K562 (cell line): ENCODE results near the gene EML2. TPM values are rescaled to one million over a fixed set of nuclear protein-coding genes. Genes with fewer than 3 reads are reported as not detected.

Source experiments
- ATAC-seq: fragments of 200-7000 bp; cut with Tn5 transposase; 3 replicates; pipeline ENCODE4 v1.9.1; 2020; ENCODE audit warnings: moderate library complexity
- BruUV-seq: library from RNA; stranded (reverse); fragments of 400-500 nt; replicated peaks from 2 replicates; lab custom pipeline; 2021; lab: Mats Ljungman, UMichigan
- CTCF ChIA-PET: fragments of 300-600 bp; formaldehyde crosslinking; extraction: SDS; loops from one replicate; lab custom pipeline; 2021; ENCODE audit warnings: low intra/inter-chr PET ratio; lab: Yijun Ruan, JAX
- POLR2A ChIA-PET: fragments of 300-600, 350-650 bp; sonication (Branson Sonifier 250); formaldehyde crosslinking; extraction: SDS; loops from one replicate; lab custom pipeline; 2021; ENCODE audit warnings: antibody characterized with exemption, inconsistent platforms; lab: Yijun Ruan, JAX
- DNase-seq, 4 experiments: peaks; one replicate each; pipeline versions ENCODE4 v3.0.0 to v3.0.0-alpha.2; 2011 to 2018; ENCODE audit warnings: low spot score in 3 of 4, mixed read lengths in 3 of 4; ENCODE audit errors: extremely low read depth in 1 of 4
- FAIRE-seq: peaks from 2 replicates; lab custom pipeline; 2011; peaks lifted over from hg19 to GRCh38; lab: Jason Lieb, UNC
- H2AFZ ChIP-seq: 2 replicates; pipeline ENCODE4 v1.6.0; 2011; ENCODE audit warnings: low read depth, low read length, control low read depth, inconsistent platforms
- H3K27ac ChIP-seq: fragments of 200-600 bp; 3 replicates; pipeline ENCODE4 v1.8.0; 2011; ENCODE audit warnings: low read depth, mild to moderate bottlenecking, control low read depth, inconsistent platforms, low read length, moderate library complexity, mixed read lengths; ENCODE audit errors: extremely low read depth
- H3K27me3 ChIP-seq, 2 experiments: fragments of 300-600 bp in 1 of 2; 2 replicates in 1 of 2; 3 replicates in 1 of 2; pipeline versions ENCODE4 v1.6.0 to v1.8.0; 2011; ENCODE audit warnings: inconsistent platforms in 2 of 2, low read length in 2 of 2, mild to moderate bottlenecking in 1 of 2, mixed read lengths in 1 of 2, moderate library complexity in 1 of 2; ENCODE audit not compliant: control insufficient read depth in 2 of 2, insufficient read depth in 2 of 2
- H3K36me3 ChIP-seq: fragments of 300-600 bp; 3 replicates; pipeline ENCODE4 v1.8.0; 2011; ENCODE audit warnings: mild to moderate bottlenecking, low read length, inconsistent platforms; ENCODE audit not compliant: control insufficient read depth, insufficient read depth
- H3K4me1 ChIP-seq, 2 experiments: fragments of 200-600 bp in 1 of 2; replicated peaks in 1 of 2; 2 replicates in 1 of 2; 3 replicates in 1 of 2; pipeline versions ENCODE4 v1.5.1 to v1.8.0; 2011; ENCODE audit warnings: inconsistent platforms in 2 of 2, low read length in 2 of 2, mild to moderate bottlenecking in 1 of 2, mixed read lengths in 1 of 2, moderate library complexity in 1 of 2; ENCODE audit not compliant: control insufficient read depth in 2 of 2, insufficient read depth in 2 of 2
- H3K4me2 ChIP-seq: 2 replicates; pipeline ENCODE4 v1.6.1; 2011; ENCODE audit warnings: low read length, control low read depth, inconsistent platforms, mixed read lengths; ENCODE audit not compliant: insufficient read depth
- H3K4me3 ChIP-seq: fragments of 200-600 bp; sonication (generic), shearing (Covaris generic); 2 replicates; pipeline ENCODE4 v1.5.1; 2016; ENCODE audit warnings: control low read depth, inconsistent platforms
- H3K79me2 ChIP-seq: fragments of 200-600 bp; 3 replicates; pipeline ENCODE4 v1.8.0; 2011; ENCODE audit warnings: low read length, inconsistent platforms; ENCODE audit not compliant: control insufficient read depth, insufficient read depth
- H3K9ac ChIP-seq, 2 experiments: 2 replicates each; pipeline versions ENCODE4 v1.6.0 to v1.6.1; 2011; ENCODE audit warnings: low read depth in 2 of 2, low read length in 2 of 2, control low read depth in 1 of 2, inconsistent platforms in 1 of 2, mild to moderate bottlenecking in 1 of 2, mixed read lengths in 1 of 2; ENCODE audit not compliant: insufficient read depth in 1 of 2
- H3K9me1 ChIP-seq: one replicate; pipeline ENCODE4 v1.6.0; 2011; ENCODE audit warnings: inconsistent platforms, mild to moderate bottlenecking, low read length, moderate library complexity; ENCODE audit not compliant: control insufficient read depth, insufficient read depth
- H3K9me3 ChIP-seq: replicated peaks from 2 replicates; pipeline ENCODE4 v1.5.1; 2011; ENCODE audit warnings: low read depth, low read length, inconsistent platforms; ENCODE audit not compliant: control insufficient read depth, insufficient read depth
- H4K20me1 ChIP-seq: replicated peaks from 2 replicates; pipeline ENCODE4 v1.6.1; 2011; ENCODE audit warnings: low read length, inconsistent platforms, mixed read lengths; ENCODE audit not compliant: control insufficient read depth, insufficient read depth
- BCOR ChIP-seq: fragments of 450-650 bp; IDR thresholded peaks from 2 replicates; pipeline ENCODE4 v1.6.1; 2016
- CHCHD3 ChIP-seq: fragments of 250-450 bp; sonication (Bioruptor Pico); IDR thresholded peaks from 2 replicates; pipeline ENCODE4 v2.1.2; 2022; ENCODE audit warnings: mild to moderate bottlenecking
- DEAF1 ChIP-seq: fragments of 450-650 bp; formaldehyde crosslinking; IDR thresholded peaks from 2 replicates; pipeline ENCODE4 v1.4.0; 2020; ENCODE audit warnings: mild to moderate bottlenecking, moderate library complexity
- EGR1 ChIP-seq: fragments of 450-650 bp; conservative IDR thresholded peaks from 2 replicates; pipeline ENCODE4 v1.6.1; 2017; ENCODE audit warnings: mild to moderate bottlenecking
- ETV5 ChIP-seq: sonication (generic); formaldehyde crosslinking; IDR thresholded peaks from 2 replicates; pipeline ENCODE4 v1.4.0; 2020; ENCODE audit warnings: low read depth, mild to moderate bottlenecking, missing genetic modification reagents
- HDAC1 ChIP-seq, 2 experiments: fragments of 450-650 bp; IDR thresholded peaks; 2 replicates each; pipeline ENCODE4 v1.6.1; 2016 to 2017; ENCODE audit warnings: inconsistent platforms in 1 of 2, mild to moderate bottlenecking in 1 of 2, moderate library complexity in 1 of 2
- HIVEP1 ChIP-seq: fragments of 250-450 bp; sonication (Bioruptor Pico); IDR thresholded peaks from 2 replicates; pipeline ENCODE4 v1.4.0; 2020; ENCODE audit warnings: mild to moderate bottlenecking
- MAZ ChIP-seq, 2 experiments: fragments of 450-650 bp in 1 of 2; sonication (generic) in 1 of 2; formaldehyde crosslinking; IDR thresholded peaks in 1 of 2; conservative IDR thresholded peaks in 1 of 2; 2 replicates each; pipeline versions ENCODE4 v1.4.0 to v1.5.0; 2020; ENCODE audit warnings: mild to moderate bottlenecking in 1 of 2, missing genetic modification reagents in 1 of 2
- PHF20 ChIP-seq: fragments of 450-650 bp; IDR thresholded peaks from 2 replicates; pipeline ENCODE4 v1.6.1; 2018; ENCODE audit not compliant: partially characterized antibody
- RBM22 ChIP-seq: fragments of 200-400 bp; formaldehyde crosslinking; IDR thresholded peaks from 2 replicates; pipeline ENCODE4 v1.6.1; 2018; ENCODE audit warnings: low read length, low read depth; ENCODE audit not compliant: poor library complexity, severe bottlenecking
- TCFL5 ChIP-seq: fragments of 250-450 bp; sonication (Bioruptor Pico); conservative IDR thresholded peaks from 2 replicates; pipeline ENCODE4 v1.6.1; 2021; ENCODE audit warnings: mild to moderate bottlenecking, moderate library complexity, matching md5 sums
- ZBTB34 ChIP-seq: fragments of 250-450 bp; sonication (Bioruptor Pico); IDR thresholded peaks from 2 replicates; pipeline ENCODE4 v1.8.0; 2021; ENCODE audit warnings: mild to moderate bottlenecking, moderate library complexity
- ZFX ChIP-seq: sonication (generic); formaldehyde crosslinking; IDR thresholded peaks from 2 replicates; pipeline ENCODE4 v1.8.0; 2022; ENCODE audit warnings: mild to moderate bottlenecking, missing genetic modification reagents, moderate library complexity
- ZNF699 ChIP-seq: fragments of 250-450 bp; sonication (Bioruptor Pico); IDR thresholded peaks from 2 replicates; pipeline ENCODE4 v1.8.0; 2021; ENCODE audit warnings: mild to moderate bottlenecking, moderate library complexity; ENCODE audit not compliant: insufficient replicate concordance
- WGBS: fragments of 100-300 bp; shearing (Covaris generic); methylation state at CpG from one replicate; pipeline ENCODE4 v1.1.6; 2016; ENCODE audit warnings: low coverage, mixed read lengths; ENCODE audit not compliant: insufficient coverage; ENCODE audit errors: missing lambda C conversion rate; 5-methylcytosine and 5-hydroxymethylcytosine counted together
- in situ Hi-C: fragments of 300-500 bp; cut with MboI; formaldehyde crosslinking; loops from 4 replicates; pipeline ENCODE4 v1.15.0; 2018; ENCODE audit warnings: inconsistent platforms, mixed read lengths
- intact Hi-C: fragments of 100-400 bp; cut with micrococcal nuclease; formaldehyde crosslinking; loops from 2 replicates; pipeline ENCODE4 v1.14.2; 2022
- polyA plus RNA-seq, 8 experiments: library from polyadenylated mRNA; depleted of rRNA in 4 of 8; stranded (reverse) in 5 of 8; unstranded in 3 of 8; fragments of >200 nt; fragmentation: Nextera tagmentation in 2 of 8; fragmentation: Illumina TruSeq in 1 of 8; extraction: Ambion mirVana in 2 of 8; extraction: Trizol in 1 of 8; gene quantifications; 2 replicates each; pipeline versions ENCODE4 v1.2.1 to v1.2.3, GENCODE V29; 2011 to 2014; ENCODE audit warnings: inconsistent platforms in 1 of 8, missing spikeins in 1 of 8
- total RNA-seq, 7 experiments: library from RNA; depleted of rRNA in 6 of 7; stranded (reverse); fragments of >200 nt in 6 of 7; fragmentation: Illumina TruSeq in 2 of 7; extraction: Trizol in 2 of 7; gene quantifications; 2 replicates each; pipeline versions ENCODE4 v1.2.1 to v1.2.3, GENCODE V29; 2011 to 2021; ENCODE audit warnings: low replicate concordance in 1 of 7

The EML2 gene
- total and polyA plus RNA-seq, 9 of the 15 experiments (the other 6 are each of a cell fraction or from before 2014, with no cell fraction given) = 2.6 to 69.6 (median 24.8) TPM

- Histone ChIP-seq H2AFZ (peak overlapping the region; percentile 35; the same call in 1 of the 2 replicates), H3K9me1 (no peaks in the 10 kb centered on the region), H4K20me1 (no peaks in the 10 kb centered on the region), H3K4me1 (peaks cover 5 to 23% of the 10 kb centered on the region in 2 experiments; a peak in 4 of 5 replicates), H3K4me3 (no peak overlapping the region), H3K27me3 (no peaks in the 10 kb centered on the region; a peak in 1 of 5 replicates), H3K36me3 (no peaks in the 10 kb centered on the region), H3K79me2 (peaks cover 16% of the 10 kb centered on the region), H3K9ac (peak overlapping the region in 1 of 2 experiments; percentile 9; a peak in 1 of 4 replicates), H3K9me3 (no peaks in the 10 kb centered on the region), H3K4me2 (no peak overlapping the region)
- POLR2A ChIA-PET = no interaction called here
- no peak for FAIRE-seq
- intact Hi-C loops = no loop called here
- CTCF ChIA-PET = no interaction called here
- ATAC-seq = no peak
- BruUV-seq = no TSS peak
- WGBS = 74% methylated on average over 7 of the region's 7 CpGs
- no peak for DNase-seq
- no peak for TF ChIP-seq ZBTB34 (CRISPR knock-in tag)
- TF ChIP-seq HIVEP1 (CRISPR knock-in tag) = no peak
- 0 out of 4 replicates have a peak, but pooled peaks of 1 of the 2 experiments have one; percentile 17 for TF ChIP-seq HDAC1 (IDR thresholded peaks at IDR 0.05)
- TF ChIP-seq, all 486 proteins: peak for 1
- H3K27ac ChIP-seq = no peak overlapping the region; the same call in 2 of the 3 replicates
- in situ Hi-C loops = no loop called here
Observed at GRCh38 chr19:45664575-45664974, 25.4 kb upstream of the EML2 start.

GRCh38 chr19:45663800-45664199 lies 24.6 kb upstream of the EML2 start:
- Histone ChIP-seq H3K27me3 (no peaks in the 10 kb centered on the region; a peak in 1 of 5 replicates), H3K9me3 (no peaks in the 10 kb centered on the region), H3K9me1 (no peaks in the 10 kb centered on the region), H3K4me3 (no peak overlapping the region), H4K20me1 (no peaks in the 10 kb centered on the region), H3K9ac (no peak overlapping the region; a peak in 1 of 4 replicates), H3K4me2 (no peak overlapping the region), H3K79me2 (peaks cover 8% of the 10 kb centered on the region), H2AFZ (no peak overlapping the region), H3K27ac (no peak overlapping the region), H3K4me1 (peaks cover 5 to 20% of the 10 kb centered on the region in 2 experiments; a peak in 4 of 5 replicates), H3K36me3 (no peaks in the 10 kb centered on the region)
- WGBS = 100% methylated on average over 1 of the region's 1 CpG
- BruUV-seq = no TSS peak
- FAIRE-seq = no peak
- intact Hi-C loops = no loop called here
- DNase-seq = peak in 1 of 4 experiments; percentile 18
- ATAC-seq = no peak
- ChIA-PET POLR2A (interaction anchor here (0.5 kb wide), 1 partner anchor 152 kb away, joined by 4 read pairs; no protein-coding TSS in a partner anchor), CTCF (no interaction called here)
- in situ Hi-C loops = no loop called here
- no peak for TF ChIP-seq EGR1
- TF ChIP-seq MAZ (CRISPR knock-in tag; conservative IDR thresholded peaks at IDR 0.05 in 1 of 2, IDR thresholded peaks at IDR 0.05 in 1 of 2) = no peak
- no peak for TF ChIP-seq ETV5
- TF ChIP-seq CHCHD3 = no peak
- no peak for TF ChIP-seq DEAF1
- no peak for TF ChIP-seq RBM22
- no peak for TF ChIP-seq ZFX
- TF ChIP-seq PHF20 = no peak
- TF ChIP-seq BCOR = peak; percentile 51; the same call in 1 of the 2 replicates
- TF ChIP-seq TCFL5 (CRISPR knock-in tag) = no peak
- no peak for TF ChIP-seq ZNF699 (CRISPR knock-in tag)
